GM10266 (cell line): Measurements from ENCODE around the gene SLC25A30.

Experiments used
- DNase-seq: peaks from one replicate; pipeline ENCODE4 v3.0.0; 2012; ENCODE audit errors: extremely low spot score
- CTCF ChIP-seq: IDR thresholded peaks from 2 replicates; pipeline ENCODE4 v1.5.1; 2012; ENCODE audit warnings: mild to moderate bottlenecking, low read depth; ENCODE audit not compliant: control insufficient read depth, insufficient read depth; ENCODE audit errors: missing control alignments

SLC25A30 gene

GRCh38 chr13:45367358-45367757 is 50.8 kb downstream of the SLC25A30 start:
- DNase-seq, result peak; percentile 84
- TF ChIP-seq CTCF, result no peak

DNA sequence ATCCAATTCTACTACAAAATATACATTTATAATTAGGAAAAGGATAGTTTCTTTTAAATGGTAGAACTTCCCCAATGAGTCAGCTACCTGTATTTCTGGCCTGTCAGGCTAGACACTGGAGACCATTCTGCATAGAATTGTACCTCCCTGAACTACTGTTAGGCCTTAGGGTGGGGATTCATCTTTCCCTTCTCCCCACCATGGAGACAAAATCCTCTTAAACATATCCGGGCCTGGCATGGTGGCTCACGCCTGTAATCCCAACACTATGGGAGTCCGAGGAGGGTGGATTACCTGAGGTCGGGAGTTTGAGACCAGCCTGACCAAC is 52.7 kb downstream of the SLC25A30 start:
- no peak for TF ChIP-seq CTCF

DNA sequence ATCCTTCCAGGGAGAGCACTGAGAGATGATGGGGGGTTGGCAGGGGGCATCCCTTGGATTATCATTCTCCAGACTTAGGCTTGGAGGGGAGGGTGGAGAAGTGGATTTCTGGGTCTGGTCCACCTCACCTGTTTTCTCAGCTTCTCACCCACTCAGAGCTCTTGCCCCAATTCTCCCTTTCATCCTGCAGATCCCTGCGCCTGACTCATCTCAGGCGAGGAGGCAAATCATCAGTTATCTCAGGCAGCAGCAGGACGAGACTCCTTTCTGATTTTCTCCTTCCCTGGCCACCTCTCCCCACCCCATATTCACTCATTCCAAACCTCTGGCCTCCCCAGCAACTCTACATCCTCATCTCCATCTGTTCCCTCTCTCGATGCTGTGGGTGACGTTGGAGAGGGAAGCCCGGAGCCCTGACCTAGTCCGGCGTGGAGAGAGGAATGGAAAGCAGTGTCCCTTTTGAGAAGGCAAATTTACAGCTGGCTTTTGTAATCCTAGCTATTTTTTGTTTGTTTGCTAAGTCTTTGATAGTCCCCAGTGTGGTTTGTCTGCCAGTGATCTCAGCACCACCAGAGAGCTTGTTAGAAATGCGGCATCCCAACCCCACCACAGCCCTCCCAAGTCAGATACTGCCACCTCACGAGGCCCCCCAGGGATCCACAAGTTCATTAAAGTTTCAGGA is 53.2 kb downstream of the SLC25A30 start:
- no peak for DNase-seq
- no peak for TF ChIP-seq CTCF

More for the DNA sequence above, 52.7 kb downstream of the SLC25A30 start:
- DNase-seq, result no peak

- no peak for DNase-seq
- TF ChIP-seq CTCF, result no peak
Measured at GRCh38 chr13:45362939-45363338, 55.2 kb downstream of the SLC25A30 start.

GRCh38 chr13:45361596-45362206 is 56.5 kb downstream of the SLC25A30 start:
- no peak for TF ChIP-seq CTCF
- no peak for DNase-seq

DNA sequence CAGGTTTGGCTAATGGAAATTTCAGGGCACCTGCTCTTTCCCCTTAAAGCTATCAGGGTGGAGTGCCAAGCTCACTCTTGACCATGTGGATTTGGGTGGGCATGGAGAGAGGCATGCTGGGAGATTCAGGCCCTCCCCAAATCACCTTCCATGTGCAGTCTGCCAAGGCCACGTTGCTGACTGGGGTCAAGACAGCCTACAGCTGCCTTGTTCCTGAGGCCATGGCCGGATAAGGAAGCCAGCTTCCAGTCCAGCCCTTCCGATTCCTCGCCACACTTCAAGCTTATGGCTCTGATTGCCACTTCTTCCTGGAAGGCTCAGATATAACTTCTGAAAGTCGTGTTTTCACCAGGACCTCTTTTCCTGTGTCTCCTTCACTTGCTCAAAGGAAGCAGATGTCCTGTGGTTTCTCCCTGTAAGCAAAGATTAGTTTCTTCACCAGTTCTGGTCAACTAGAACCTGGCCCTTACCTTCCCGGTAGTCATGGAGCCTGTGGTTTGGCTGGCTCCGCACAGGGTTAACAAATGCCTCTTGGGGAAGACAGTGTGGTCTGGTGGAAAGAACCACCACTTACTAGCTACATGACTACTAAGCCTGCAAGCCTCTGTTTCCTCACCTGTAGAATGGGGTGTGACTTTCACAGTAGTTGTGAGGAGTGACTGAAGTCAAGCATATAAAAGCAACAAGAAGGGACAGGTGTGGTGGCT is 61.1 kb downstream of the SLC25A30 start:
- no peak for TF ChIP-seq CTCF
- DNase-seq, result no peak

GRCh38 chr13:45353895-45354294 is 64.3 kb downstream of the SLC25A30 start:
- no peak for TF ChIP-seq CTCF
- DNase-seq, result no peak
